ENCODE measurements around the gene OR7A5.

The OR7A5 gene

DNA sequence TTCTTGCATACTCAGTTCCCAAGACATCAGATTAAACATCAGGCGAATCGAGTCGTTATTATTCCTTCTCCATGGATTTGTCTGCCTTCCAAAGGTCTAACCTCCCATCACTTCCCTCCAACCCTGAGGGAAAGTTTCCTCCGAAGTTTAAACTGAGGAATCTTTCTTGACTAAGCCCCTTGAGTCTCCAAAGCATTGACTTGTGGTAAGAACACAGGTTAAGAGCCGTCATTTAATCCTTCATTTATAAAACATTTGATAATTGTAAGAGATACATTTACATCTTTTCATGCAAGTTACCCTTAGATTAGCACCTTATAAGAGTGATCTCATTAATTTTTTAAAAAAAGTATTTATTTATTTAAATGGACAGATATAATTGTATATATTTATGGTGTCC lies 13.8 kb upstream of the OR7A5 start, which contains the start of gene OR7A10:
TSS of gene OR7A10 (minus strand) at position 101 of the 400 bp plus-strand sequence. CDS start 7,045 bp downstream, outside the sequence.
- ChIA-PET CTCF (interaction anchor here (0.6 kb wide), 1 partner anchor 781 kb away, joined by 3 read pairs; no protein-coding TSS in a partner anchor), POLR2A (no interaction called here)
- TF ChIP-seq ZNF174 (tag by site-specific recombination; IDR thresholded peaks at IDR 0.05) (no peak), ZNF561 (tag by site-specific recombination; IDR thresholded peaks at IDR 0.05; ENCODE audit: borderline replicate concordance) (no peak), ZNF292 (tag by site-specific recombination; IDR thresholded peaks at IDR 0.05; ENCODE audit: borderline replicate concordance, low read depth) (no peak), BCL11A (tag by site-specific recombination; IDR thresholded peaks at IDR 0.05; ENCODE audit: low read depth) (no peak), ZNF239 (tag by site-specific recombination; IDR thresholded peaks at IDR 0.05) (no peak), ZNF670 (tag by site-specific recombination; IDR thresholded peaks at IDR 0.05; ENCODE audit: low read depth) (no peak), ZNF544 (tag by site-specific recombination; IDR thresholded peaks at IDR 0.05) (no peak), ZNF571 (tag by site-specific recombination; IDR thresholded peaks at IDR 0.05) (no peak), ZSCAN30 (tag by site-specific recombination; IDR thresholded peaks at IDR 0.05) (no peak), FEZF1 (tag by site-specific recombination; IDR thresholded peaks at IDR 0.05) (no peak), ZNF560 (tag by site-specific recombination; IDR thresholded peaks at IDR 0.05; ENCODE audit: borderline replicate concordance) (no peak), ZNF223 (tag by site-specific recombination; IDR thresholded peaks at IDR 0.05) (no peak), ZNF488 (tag by site-specific recombination; IDR thresholded peaks at IDR 0.05) (no peak), ZBTB44 (tag by site-specific recombination; IDR thresholded peaks at IDR 0.05) (no peak), ZNF792 (tag by site-specific recombination; IDR thresholded peaks at IDR 0.05) (no peak)
- TF ChIP-seq, protein P1, sequence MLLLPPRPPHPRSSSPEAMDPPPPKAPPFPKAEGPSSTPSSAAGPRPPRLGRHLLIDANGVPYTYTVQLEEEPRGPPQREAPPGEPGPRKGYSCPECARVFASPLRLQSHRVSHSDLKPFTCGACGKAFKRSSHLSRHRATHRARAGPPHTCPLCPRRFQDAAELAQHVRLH (tag by site-specific recombination; IDR thresholded peaks at IDR 0.05): no peak
- TF ChIP-seq, protein P2, sequence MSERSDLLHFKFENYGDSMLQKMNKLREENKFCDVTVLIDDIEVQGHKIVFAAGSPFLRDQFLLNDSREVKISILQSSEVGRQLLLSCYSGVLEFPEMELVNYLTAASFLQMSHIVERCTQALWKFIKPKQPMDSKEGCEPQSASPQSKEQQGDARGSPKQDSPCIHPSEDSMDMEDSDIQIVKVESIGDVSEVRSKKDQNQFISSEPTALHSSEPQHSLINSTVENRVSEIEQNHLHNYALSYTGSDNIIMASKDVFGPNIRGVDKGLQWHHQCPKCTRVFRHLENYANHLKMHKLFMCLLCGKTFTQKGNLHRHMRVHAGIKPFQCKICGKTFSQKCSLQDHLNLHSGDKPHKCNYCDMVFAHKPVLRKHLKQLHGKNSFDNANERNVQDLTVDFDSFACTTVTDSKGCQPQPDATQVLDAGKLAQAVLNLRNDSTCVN (tag by site-specific recombination; optimal IDR thresholded peaks at IDR 0.05): no peak
- Histone ChIP-seq H3K4me1 (ENCODE audit: control insufficient read depth, insufficient read depth, low read length) (no peaks in the 10 kb centered on the region), H3K9me3 (ENCODE audit: control insufficient read depth, insufficient read depth, low read depth, low read length) (no peaks in the 10 kb centered on the region), H3K27ac (ENCODE audit: extremely low read depth, low read depth, low read length) (no peak within 1 kb of the TSS), H3K36me3 (ENCODE audit: control insufficient read depth in 2 of 2, insufficient read depth in 1 of 2, low read length in 2 of 2) (no peaks in the 10 kb centered on the region), H3K4me3 (ENCODE audit: low read depth, low read length) (no peak within 1 kb of the TSS)

- CTCF ChIA-PET: interaction anchor here (0.6 kb wide), 1 partner anchor 19 kb away, joined by 4 read pairs; no protein-coding TSS in a partner anchor
- no peaks in the 10 kb centered on the region for H3K9me3 ChIP-seq (ENCODE audit: control insufficient read depth, insufficient read depth, low read depth, low read length)
- POLR2A ChIA-PET: no interaction called here
Measured at GRCh38 chr19:14843578-14843977, 8.6 kb upstream of the OR7A5 start.

More at GRCh38 chr19:14843578-14843977, 8.6 kb upstream of the OR7A5 start:
- Histone ChIP-seq H3K27ac (ENCODE audit: extremely low read depth, low read depth, low read length) (no peak overlapping the region), H3K4me3 (ENCODE audit: low read depth, low read length) (no peak overlapping the region), H3K36me3 (ENCODE audit: control insufficient read depth in 2 of 2, insufficient read depth in 1 of 2, low read length in 2 of 2) (no peaks in the 10 kb centered on the region), H3K4me1 (ENCODE audit: control insufficient read depth, insufficient read depth, low read length) (no peaks in the 10 kb centered on the region)
- TF ChIP-seq ZNF830 (tag by site-specific recombination; IDR thresholded peaks at IDR 0.05; ENCODE audit: low read depth) (no peak), ZIC2 (tag by site-specific recombination; IDR thresholded peaks at IDR 0.05) (no peak), PATZ1 (tag by site-specific recombination; IDR thresholded peaks at IDR 0.05) (no peak), ZNF514 (tag by site-specific recombination; IDR thresholded peaks at IDR 0.05) (no peak), ZNF530 (tag by site-specific recombination; IDR thresholded peaks at IDR 0.05; ENCODE audit: low read depth) (no peak), ZNF707 (tag by site-specific recombination; IDR thresholded peaks at IDR 0.05) (no peak), ZNF521 (tag by site-specific recombination; IDR thresholded peaks at IDR 0.05) (no peak), ZNF791 (tag by site-specific recombination; IDR thresholded peaks at IDR 0.05) (no peak), ZNF239 (tag by site-specific recombination; IDR thresholded peaks at IDR 0.05) (no peak), ZNF335 (tag by site-specific recombination; conservative IDR thresholded peaks at IDR 0.05) (no peak), ZNF202 (tag by site-specific recombination; IDR thresholded peaks at IDR 0.05; ENCODE audit: borderline replicate concordance) (no peak)
- TF ChIP-seq, protein P2 (tag by site-specific recombination; optimal IDR thresholded peaks at IDR 0.05): no peak

All from HEK293 (cell line).